Effector CD4-positive, alpha-beta T cell (primary cell): ENCODE results near the gene HJV.

Experiments used
- DNase-seq: peaks from one replicate; pipeline ENCODE4 v3.0.0-alpha.2; 2020

The HJV gene

GRCh38 chr1:145992502-145992936 lies 29.0 kb downstream of the HJV start:
- no peak for DNase-seq

- no peak for DNase-seq
These were observed 29.7 kb downstream of the HJV start for GRCh38 chr1:145991735-145992412.

- no peak for DNase-seq
These were observed 31.2 kb downstream of the HJV start for GRCh38 chr1:145990249-145990855.

GRCh38 chr1:145988773-145989172 lies 32.8 kb downstream of the HJV start:
- no peak for DNase-seq

DNA sequence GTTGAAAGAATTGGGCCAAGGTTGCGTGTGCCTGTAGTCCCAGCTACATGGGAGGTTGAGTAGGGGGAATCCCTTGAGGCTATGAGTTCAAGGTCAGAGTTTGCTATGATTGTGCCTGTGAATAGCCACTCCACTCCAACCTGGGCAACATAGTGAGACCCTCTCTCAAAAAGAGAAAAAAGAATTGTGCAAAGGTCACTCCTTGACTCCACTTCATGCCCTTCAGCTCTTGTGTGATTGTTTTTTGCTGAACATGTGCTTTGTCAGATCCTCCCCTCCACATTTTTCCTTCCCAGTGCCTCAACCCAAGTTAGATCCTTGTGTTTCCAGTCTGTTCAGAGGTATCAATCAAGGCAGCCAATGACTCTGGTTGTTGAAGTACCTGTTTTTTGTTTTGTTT lies 33.6 kb downstream of the HJV start:
- DNase-seq = no peak

- no peak for DNase-seq
These were observed 35.0 kb downstream of the HJV start for GRCh38 chr1:145986551-145986950.

GRCh38 chr1:145985502-145986439 lies 35.8 kb downstream of the HJV start:
- no peak for DNase-seq

GRCh38 chr1:145985129-145985501 lies 36.4 kb downstream of the HJV start:
- no peak for DNase-seq

- peak; percentile 28 for DNase-seq
These were observed 37.3 kb downstream of the HJV start for GRCh38 chr1:145983960-145984830.

- no peak for DNase-seq
These were observed 38.3 kb downstream of the HJV start for GRCh38 chr1:145983206-145983675.

GRCh38 chr1:145982010-145982723 lies 39.4 kb downstream of the HJV start:
- DNase-seq = no peak

DNA sequence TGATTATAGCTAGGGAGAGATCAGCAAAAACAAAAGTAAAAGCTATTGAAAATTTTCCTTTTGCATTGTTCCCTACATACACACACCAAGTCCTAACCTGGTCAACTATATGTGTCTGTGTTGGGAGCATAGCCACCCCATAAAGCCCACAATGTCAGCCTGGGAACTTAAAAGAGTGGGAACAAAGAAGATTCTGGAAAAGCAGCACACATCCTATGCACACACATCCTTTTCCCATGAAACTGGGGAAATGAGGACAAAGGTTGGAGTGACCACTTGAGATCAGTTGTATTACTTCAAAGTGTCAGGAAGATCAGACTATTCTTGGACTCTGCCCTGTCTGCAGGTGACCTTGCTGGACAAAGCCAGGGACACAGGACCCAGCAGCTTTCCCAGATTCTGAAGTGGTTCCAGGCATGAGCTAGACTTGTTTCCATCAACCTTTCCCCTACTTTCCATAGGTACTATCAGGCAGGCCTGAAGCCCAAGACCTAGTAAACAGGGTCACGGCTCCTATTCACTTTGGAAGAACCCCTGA lies 41.0 kb downstream of the HJV start:
- DNase-seq = no peak

GRCh38 chr1:145979746-145980456 lies 41.6 kb downstream of the HJV start:
- DNase-seq = no peak

GRCh38 chr1:145978854-145979745 lies 42.4 kb downstream of the HJV start:
- peak; percentile 68 for DNase-seq

- DNase-seq = no peak
These were observed 43.1 kb downstream of the HJV start for GRCh38 chr1:145978471-145978853.

GRCh38 chr1:145977486-145978470 lies 43.8 kb downstream of the HJV start:
- DNase-seq = peak; percentile 72

DNA sequence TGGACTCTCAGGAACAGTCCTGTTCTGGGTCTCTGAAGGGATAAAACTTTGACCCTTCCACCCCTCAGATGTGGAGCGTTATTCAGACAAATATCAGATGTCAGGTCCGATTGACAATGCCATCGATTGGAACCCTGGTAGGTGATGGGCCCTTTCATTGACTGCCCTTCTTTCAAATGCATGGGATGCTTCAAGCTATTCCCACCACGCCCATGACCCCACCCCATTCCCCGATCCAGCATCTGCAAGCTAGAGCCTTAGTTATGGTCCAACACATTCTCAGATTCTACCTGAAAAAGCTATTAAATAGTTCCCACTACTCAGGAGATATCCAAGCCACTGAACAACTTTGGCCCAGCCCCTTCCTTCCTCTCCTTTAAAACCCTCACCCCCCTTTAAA lies 44.5 kb downstream of the HJV start:
- no peak for DNase-seq

DNA sequence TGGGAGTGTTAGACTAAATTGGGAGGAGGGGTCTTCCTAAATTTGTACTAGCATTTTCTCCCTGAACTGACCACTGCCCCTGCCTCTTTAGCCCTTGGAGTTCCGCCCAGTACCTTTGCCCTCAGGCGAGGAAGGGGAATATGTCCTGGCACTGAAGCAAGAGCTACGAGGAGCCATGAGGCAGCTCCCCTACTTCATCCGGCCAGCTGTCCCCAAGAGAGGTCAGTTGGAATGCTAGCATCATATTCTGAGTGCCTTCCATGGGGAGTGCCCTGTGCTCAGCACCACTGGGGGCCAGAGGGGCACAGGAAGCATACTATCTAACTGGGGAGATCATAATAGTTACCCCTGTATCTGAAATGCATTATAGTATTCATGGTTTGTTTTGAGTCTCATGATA lies 46.3 kb downstream of the HJV start:
- DNase-seq = no peak

DNA sequence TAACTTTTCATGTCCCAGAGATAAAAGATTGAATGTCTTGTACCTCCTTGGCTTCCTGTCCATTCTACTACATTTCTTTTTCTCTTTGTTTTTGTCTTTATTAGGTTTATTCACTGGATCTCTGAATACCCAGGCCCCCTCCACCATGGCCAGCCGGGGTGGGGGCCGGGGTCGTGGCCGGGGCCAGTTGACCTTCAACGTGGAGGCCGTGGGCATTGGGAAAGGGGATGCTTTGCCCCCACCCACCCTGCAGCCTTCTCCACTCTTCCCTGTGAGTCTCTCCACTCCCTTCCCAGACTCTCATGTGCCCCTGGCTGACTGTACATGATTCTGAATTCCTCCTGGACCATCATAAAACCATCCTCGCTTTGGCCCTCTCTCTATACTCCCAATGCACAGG lies 46.8 kb downstream of the HJV start:
- no peak for DNase-seq
